ENCODE results near the gene RABL3.

GRCh38 chr3:120764206-120764605 is 21.9 kb upstream of the RABL3 start:
- no peak for TF ChIP-seq CTCF (IDR thresholded peaks at IDR 0.05 in 8 of 11, conservative IDR thresholded peaks at IDR 0.05 in 3 of 11)
- no peak for TF ChIP-seq POLR2A (IDR thresholded peaks at IDR 0.05)
